Measurements from ENCODE around the gene HCN4.

The HCN4 gene

DNA sequence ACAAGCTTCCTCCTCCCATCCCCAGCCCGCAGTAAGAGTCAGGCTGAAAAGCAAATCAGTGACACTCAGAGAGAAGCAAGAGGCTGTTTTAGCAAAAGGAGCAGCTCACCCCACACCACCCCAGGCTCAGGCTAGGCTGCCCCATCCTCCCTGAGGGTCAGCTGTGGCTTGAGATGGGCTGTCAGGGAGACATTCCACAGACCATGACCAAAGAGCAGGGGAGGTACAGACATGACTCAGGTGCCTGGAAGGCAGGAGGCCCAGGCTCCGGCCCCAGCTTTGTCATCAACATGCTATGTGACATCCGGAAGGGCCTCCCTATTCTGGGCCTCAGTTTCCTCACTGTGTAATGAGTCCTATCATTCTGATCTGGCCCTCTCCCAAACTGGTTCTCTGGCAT is 24.7 kb downstream of the HCN4 start:
- DNase-seq, result no peak

DNA sequence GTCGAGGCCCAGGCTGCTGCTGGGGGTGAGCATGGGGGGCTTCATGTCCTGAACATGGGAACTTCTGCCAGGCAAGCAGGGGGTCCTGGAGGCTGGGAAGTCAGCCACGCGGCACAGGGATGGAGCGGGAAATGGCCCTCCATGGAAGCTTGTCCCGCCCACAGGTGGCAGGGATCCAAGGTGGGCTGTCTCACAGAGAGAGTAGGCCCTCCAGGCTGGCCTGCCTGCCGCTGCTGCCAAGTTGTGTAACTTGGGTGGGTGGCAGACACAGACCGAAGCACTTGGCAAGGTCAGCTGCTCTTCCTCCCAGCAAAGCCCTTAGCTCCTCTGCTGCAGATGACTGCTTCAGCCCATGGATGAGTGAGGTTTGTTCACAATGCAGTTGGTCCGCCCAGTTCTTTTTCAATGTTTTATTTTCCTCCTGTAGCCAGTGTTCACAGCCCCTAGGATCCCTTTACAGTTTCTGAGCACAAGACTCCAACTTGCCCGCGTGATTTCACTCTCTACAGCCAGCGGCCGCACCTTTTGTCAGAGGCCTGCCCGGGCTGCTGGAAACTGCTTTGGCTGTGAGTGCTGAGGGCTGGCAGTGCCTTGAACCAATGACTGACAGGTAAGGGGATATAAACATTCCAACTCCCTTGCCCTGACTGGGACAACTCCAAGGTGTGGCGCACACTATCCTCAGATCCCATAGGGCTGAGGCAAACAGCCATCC is 26.7 kb downstream of the HCN4 start:
- DNase-seq, result no peak

DNA sequence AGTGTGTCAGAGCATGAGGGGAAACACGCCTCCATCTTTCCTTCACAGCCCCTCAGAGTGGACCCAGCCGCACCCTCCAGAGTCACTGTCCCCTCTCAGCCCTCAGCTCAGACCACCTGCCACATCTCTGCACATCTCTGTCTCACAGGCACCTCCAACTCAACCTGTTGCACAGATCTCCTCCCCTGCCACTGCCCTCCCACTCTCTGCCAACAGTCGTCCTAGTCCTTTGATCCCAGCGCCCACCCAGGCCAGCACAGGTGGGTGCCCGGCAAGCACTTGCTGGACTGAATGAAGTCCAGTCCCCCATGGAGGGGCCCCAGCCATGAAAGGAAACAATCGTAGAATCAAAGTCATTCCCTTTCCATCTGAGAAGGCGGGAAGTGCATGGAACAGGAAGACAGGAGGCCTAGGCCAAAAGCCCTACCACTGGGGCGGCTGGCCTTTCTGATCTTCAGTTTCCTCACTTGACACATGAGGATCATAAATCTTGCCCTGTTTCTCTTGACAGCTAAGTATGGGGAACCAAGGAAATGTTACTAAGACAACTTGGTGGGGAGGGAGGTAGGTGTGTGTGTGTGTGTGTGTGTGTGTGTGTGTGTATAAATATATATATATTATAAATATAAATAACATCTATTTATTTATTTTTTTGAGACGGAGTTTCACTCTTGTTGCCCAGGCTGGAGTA is 28.1 kb downstream of the HCN4 start:
- DNase-seq, result no peak

DNA sequence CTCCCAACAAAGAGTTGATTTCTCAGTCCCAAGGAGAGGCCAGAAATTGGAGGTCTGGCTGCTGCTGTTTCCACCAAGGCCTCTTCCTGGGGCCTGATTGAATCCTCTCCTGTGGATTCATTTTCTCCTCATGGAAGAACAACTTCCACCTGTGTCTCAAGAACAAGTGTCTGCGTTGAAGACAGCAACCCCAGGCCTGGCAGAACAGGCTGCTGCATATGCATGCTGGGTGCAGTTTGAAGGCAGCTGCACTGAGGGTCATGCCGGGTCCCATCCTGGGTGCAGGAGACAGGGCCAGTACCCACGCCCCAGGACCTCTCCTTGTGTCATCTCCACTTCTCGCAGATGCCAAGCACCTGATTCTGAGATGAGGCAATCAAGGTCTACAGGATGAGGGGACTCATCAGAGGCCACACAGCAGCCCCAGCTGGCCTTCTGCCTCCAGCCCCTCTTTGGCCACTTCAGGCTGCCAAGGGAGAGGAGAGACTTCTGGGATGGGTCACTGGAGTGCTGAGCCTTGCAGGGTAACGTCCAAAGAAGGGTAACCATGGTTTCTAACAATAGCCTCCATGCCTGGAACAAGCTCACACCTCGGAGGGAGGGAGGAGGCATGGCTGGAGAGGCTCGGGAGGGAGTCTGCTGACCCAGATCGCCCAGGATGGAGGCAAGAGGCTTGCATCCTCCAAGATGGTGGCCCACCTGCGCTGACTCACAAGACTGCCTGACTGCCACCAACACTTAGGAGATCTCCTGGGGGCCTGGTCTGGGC is 30.0 kb downstream of the HCN4 start:
- DNase-seq, result no peak

DNA sequence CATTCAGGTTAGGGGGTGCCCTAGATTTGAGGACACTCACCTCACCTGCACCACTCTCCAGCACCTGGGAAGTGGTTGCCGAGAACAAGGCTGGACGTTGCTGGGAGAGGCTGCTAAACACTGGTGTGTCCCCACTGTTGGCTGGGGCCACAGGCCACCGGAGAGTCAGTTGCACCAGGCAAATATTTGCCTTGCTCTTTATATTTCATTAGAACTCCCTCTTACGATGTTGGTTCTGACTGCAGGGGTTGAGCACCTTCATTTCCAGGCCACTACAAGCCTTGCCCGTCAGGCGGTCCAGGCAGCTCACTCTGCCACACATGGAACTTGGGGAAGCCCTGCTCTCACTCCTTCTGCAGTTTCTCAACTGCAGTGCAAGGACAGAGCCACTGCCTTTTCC is 30.7 kb downstream of the HCN4 start:
- DNase-seq, result no peak

DNA sequence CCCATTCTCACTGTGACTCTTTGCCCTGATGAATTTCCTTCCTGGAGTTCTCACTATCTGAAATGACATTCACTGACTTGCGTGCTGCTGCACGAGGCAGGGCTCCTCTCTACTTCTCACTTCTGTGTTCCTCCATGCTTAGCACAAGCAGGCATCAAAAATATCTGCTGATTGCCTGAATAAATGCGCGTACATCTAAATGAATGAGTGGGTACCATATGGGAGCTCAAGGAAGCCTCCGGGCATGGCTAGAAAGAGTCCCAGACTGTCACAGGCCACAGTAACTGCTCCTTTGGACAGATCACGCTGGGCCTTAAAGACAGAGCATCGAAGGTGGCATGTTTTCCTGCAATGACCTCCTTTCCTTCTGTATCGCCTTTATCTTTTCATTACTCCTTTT is 31.6 kb downstream of the HCN4 start:
- DNase-seq, result no peak

DNA sequence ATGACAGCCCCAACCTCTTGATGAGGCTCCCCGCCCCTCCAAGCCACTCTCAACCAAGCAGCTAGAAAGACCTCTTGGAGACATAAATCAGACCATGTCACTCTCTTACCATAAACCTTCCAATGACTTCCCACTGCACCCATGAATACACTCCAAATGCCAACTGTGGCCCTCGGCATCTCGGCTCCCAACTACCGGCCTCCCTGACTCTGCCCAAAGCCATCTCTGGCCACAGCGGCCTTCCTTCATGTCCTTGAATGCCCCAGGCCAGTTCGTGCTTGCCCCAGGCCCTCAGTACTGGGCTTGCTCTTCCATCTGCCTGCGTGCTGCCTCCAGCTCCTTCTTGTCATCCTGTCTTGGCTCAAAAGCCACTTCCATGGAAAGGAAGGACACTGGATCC is 32.0 kb downstream of the HCN4 start:
- DNase-seq, result no peak

DNA sequence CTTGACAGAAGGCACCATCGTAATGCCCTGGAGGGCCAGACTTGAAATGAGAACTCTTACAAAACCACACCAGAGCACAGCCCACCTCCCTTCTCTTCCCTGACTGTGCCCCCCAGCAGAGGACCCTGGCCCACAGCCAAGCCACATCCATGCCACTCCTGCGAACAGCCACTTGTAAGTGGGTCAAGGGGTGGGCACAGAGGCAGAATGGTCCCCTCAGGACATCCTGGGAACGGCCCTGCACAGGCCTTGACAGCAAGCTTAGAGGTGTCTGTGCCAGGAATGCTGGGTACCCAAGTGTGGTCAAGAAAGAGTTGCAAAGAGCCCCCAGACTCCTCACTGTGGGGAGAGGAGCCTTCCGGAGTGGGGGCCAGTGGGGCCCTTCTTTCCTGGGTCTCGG is 33.3 kb downstream of the HCN4 start:
- DNase-seq, result no peak

DNA sequence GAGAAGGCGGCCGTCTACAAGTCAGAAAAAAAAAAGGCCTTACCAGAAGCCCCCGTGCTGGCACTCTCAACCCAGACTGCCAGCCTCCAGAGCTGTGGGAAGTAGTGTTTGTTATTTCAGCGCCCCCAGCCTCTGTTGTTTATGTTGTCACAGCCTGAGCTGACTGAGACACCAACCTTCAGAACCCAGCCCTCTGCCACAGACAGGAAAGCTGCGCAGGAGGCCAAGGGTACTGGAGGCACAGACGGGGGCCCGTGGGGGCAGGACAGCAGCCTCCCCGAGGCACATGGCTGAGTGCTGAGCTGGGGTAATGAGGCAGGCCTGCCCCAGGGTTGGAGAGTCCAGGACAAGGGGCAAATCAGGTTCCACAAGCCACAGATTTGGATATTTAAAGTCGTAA is 33.7 kb downstream of the HCN4 start:
- DNase-seq, result no peak

DNA sequence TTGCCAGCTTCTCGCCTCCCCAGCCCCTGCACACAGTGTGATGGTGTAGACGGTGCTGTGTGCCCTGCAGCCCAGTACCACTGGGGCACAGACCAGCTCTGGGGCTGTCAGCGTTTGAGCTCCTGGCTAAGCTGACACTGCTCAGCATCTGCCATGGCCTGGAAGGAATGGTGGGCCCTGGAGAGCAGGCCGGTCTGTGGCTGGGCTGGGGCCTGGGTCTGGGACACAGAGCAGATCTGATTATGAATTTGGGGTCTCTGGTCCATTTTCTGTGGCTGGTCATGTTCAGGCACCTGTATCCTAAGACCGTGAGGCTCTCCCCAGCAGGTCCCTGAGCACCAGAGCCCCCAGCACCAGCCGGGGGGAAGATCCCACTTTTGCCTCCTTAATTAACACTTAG is 34.7 kb downstream of the HCN4 start:
- no peak for DNase-seq

DNA sequence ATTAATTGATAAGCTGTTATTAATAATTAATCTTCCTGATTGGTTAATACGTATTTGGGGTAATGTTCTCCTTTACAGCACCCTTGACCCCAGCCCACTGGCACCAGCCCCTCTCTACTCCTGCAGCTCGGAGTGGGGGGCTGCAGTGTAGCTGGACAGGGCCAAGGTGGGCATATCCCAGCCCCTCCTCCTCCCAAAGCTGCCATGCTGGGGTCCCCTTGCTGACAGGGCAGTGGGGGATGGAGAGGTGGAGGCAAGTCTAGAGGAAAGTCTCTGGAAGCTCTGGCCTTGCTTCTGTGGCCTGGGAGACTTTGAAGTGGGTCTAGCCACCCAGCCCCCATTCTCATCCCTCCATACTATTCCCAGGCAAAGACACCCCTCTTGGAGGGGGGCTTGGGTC is 35.8 kb downstream of the HCN4 start:
- no peak for DNase-seq

DNA sequence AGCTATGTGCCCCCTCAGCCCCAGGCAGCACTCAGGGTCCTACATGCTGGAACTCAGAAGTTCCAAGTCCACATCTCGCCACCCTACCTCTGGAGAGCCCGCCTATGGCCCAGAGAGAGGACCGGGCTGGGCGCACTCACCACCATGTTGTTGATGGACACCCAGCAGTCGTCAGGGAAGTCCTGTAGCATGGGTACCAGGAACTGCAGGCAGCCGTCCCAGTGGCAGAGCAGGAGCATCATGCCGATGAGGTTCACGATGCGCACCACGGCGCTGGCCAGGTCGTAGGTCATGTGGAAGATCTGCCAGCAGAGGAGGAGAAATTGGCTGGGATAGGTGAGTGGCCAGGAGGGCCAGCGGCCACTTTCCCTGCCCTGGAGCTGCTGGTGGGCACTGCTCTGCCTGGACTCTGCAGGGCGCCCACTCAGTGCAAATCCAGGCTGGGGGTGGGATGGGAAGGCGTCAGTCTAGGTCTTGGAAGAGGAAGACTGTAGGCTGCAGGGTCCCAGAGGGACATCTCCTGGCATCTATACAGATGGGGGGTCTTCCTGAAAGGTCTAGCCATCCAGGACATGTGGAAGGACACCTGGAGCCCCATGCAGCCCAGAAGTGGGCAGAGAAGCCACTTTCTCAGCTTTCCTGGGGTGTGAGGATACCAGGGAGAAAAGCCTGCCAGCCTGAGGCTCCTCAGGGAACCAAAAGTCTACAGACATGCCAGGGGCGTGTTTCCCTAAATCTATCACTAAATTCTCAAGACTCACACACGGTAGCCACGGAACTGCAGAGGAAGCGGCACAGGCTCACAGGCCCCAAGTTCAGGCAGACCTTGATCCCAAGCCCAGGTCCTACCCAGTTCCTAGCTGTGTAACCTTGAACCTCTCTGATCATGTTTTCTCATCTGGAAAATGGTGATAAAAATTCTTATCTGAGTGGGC is 36.5 kb downstream of the HCN4 start:
- no peak for DNase-seq

DNA sequence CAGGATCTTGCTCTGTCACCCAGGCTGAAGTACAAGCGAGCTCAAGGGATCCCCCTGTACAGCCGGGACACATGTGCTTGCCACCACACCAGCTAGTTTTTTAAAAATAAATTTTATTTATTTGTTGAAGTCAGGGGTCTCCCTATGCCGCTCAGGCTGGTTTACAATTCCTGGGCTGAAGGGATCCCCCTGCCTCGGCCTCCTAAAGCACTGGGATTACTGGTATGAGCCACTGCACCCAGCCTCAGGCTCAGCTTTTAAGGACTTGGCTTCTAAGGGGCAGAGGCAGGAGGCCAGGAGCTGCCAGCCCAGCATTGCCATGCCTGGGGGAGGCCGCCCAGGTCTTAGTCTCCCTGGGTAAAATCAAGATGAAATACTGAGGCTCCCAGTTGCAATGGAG is 37.3 kb downstream of the HCN4 start:
- no peak for DNase-seq

DNA sequence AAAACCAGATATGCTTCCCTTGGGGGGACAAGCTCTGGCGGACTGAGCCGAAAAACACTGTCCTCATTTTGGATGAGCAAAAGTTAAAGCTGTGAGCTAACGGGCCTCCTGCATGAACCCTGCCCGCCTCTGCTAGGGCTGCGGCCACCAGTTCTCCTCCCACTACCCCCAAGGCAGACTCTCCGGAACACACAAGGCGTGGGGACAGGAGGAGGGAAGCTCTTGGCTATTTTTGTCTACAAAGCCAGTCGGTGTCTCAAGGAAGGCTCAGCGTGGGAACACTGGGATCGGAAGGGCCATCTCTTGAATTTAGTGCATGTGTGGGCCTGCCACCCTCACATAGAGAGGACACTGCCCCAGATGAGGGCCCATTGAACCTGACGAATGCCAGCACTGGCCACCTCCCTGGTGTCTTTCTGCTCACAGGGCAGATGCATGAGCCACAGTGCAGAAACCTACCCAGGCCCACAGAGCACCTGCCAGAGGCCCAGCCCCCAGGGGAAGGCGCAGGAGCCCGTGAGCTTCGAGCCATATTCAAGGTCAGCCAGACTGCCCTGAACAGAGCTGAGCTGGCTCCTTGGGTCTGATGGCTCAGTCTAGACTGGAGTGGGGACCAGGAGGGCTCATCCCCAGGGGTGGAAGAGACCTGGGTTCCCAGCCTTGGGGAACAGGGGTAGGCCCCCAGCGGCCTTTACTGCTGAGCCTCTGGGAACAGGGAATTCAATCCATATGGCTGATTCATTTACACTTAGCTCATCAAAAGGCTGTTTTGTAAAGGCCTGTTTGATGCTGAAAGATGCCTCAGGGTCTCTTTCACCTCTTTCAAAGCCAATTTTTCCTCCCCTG is 38.3 kb downstream of the HCN4 start:
- DNase-seq, result no peak

DNA sequence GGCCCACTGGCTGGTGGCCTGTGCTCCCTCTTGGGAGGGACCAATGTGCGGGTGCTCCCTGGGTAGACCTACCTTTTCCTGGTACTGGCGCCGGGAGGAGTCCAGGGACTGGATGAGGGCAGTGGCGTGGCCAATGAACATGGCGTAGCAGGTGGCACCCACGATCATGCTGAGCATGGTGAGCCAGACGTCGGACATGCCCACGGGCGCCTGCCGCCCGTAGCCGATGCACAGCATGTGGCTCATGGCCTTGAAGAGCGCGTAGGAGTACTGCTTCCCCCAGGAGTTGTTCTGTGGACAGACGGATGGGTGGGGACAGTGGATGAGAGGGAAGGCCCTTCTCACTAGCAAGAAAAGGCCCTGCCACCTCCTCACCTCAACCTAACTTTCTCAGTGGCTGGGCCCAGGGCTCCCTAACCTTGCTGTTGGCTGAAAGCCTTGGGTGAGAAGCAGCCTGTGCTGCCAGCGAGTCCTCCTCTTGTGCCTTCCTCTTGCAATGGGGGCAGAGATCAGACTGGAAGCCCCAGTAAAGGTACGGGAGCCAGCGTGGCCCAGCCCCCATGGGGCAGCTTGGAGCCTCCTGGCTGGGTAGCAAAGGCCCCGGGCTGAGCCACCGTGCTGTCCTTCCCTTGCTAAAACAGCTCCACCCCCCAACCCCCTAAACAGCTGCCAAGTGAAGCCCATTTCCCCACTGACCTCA is 39.1 kb downstream of the HCN4 start:
- DNase-seq, result no peak

DNA sequence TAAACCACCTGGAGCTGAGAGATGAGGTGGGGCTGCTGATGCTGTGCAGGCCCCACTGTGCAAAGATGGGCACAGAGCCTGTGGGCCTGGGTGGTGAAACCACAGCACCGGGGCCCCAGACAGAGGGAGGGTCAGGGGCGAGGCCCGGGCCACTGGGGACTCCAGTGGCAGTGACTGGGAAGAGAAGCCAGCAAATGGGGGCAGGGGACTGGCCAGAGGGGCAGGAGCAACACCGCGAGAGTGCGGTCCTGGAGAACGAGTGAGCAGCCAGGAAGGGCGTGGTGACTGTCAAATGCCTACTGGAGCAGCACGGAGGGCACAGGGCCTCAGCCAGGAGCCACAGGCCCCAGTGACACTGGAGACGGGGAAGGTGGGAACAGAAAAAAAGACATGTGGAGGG is 39.8 kb downstream of the HCN4 start:
- no peak for DNase-seq

DNA sequence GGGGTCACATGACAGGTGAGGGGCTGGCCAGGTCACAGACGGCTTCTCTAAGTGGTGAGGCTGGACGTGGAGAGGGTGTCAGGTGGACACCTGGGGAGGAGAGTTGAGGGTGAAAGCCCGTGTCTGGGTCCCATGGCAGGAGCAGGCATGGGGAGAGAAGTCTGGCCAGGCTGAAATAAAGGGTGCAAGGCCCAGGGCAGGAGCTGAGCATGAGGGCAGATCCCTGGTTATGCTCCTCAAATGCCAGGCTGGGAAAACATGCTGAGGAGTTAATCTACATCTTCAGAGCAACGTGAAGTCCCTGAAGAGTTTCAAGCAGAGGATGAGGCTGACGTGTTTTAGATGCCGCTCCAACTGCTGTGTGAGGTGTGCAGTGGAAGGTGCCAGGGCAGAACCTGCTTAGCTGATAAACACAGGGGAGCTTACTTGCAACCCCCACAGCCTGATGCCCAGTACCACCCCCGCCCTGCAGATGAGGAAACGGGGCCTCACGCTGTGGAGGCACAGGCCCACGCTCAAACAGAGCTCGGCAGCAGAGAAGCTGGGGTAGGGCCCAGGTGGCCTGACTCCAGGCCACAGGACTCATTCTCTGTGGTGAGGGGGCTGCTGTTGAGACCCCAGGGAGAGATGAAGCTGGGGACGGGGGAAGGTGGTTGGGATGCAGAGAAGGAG is 40.5 kb downstream of the HCN4 start:
- DNase-seq, result no peak

DNA sequence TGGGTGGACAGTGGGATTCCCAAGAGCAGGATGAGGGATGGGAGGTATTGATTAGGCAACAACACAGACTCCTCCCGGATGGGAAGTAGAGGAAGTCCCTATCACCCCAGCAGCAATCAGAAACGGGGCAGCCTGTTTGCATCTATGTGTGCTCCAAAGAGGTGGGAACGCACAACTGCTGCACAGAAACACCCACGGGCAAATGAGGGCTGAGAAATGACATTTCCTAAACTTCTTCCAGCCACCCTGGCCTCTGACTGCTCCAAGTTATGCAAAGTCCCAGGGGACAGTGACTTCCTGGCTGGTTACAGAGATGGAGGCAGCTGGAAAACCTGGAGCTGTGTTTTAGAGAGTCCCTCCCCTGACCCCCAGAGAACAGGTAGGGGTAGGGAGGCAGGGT is 42.6 kb downstream of the HCN4 start:
- DNase-seq, result no peak

DNA sequence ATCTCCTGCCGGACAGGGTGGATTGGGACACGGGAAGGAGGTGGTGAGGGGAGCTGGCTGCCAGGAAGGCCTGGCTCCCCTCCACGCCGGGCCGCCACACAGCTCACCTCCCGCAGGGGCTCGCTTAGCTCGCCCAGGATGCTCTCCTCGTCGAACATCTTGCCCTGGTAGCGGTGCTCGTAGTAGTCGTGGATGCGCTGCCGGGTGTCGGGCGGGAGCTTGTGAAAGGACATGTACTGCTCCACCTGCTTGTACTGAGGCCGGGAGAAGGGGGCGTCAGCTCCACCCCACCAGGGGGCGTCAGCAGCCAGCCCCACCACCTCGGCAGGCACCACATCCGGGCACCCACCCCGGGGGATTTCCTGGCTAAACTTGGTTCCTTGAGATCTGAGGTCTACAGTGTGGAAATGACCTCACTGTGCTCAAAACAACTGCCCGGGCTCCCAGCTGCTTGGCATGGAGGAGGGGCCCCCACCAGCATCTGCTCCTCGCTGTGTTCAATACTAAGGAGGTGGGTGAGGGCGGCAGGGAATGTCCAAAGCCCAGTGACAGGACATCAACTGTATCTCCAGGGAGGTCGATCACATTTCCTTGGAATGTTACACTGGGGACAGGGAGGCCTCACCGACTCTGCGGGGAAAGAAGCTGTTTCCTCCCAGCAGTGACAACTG is 43.4 kb downstream of the HCN4 start:
- DNase-seq, result peak in 1 of 4 experiments; percentile 33

Measured in suppressor macrophage (primary cell).